Measurements from ENCODE around the gene ALPI.

ALPI gene

DNA sequence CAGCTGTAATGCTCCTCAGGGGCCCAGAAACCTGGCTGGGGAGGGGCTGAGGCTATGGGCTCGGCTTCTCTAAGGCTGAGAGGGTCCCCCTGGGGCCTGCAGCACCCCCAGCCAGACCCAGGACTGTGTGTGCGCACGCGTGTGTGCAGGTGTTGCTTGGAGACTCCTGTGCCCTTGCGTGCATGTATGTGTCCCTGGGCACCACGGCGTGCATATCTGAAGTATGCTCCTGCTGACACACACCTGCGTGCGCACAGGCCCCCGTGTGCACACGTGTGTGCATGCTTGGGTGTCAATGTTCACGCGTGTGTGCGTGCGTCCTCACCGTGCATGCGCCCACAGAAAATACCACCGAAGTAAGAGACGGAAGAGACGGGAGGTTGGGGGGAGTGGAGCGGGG lies 46.6 kb downstream of the ALPI start:
- peak in 1 of 5 donors; percentile 13 for DNase-seq

DNA sequence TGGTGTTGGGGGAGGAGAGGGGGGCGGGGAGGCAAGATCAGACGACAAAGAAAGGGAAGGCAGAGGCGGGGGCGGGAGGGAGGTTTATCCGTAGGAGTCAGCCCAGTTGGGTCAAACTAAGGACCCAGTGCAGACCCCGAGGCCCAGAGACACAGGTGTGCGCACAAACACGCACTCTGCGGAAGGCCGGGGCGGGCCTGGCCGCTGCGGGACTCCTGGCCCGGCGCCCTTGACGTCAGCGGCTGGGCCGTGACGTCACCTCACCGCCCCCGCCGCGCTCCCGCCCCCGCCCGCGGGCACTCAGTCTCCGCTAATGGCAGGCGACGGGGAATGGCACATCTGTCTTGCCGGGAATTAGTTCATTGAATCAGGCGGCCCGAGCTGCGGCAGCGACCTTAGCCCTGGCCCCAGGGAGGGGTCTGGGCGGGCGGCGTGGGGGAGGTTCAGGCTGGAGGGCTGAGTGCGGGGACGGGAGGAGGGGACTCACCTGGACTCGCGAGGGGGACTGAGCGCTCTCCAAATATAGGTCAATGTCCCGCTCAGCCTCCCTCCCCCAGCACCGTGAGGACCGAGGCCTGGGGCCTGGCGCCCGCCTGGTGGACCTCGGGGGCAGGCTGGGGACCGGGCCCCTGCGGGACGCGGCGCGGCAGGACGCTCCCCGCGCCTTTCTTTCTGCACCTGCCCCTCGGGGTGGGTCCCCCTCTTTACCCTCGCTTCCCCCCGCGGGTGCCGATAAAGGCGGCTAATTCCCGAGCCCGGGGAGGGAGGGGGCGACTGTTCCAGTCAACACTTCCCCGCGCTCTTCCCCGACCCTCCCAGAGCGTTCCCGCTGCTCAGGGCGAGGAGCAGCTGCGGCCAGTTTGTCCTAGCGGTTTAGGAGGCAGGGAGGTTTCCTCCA lies 47.2 kb downstream of the ALPI start:
- peak in 3 of 5 donors; percentile 24 to 43 (median 24) for DNase-seq

- DNase-seq = no peak
Observed at GRCh38 chr2:232503809-232504323, 47.9 kb downstream of the ALPI start.

DNA sequence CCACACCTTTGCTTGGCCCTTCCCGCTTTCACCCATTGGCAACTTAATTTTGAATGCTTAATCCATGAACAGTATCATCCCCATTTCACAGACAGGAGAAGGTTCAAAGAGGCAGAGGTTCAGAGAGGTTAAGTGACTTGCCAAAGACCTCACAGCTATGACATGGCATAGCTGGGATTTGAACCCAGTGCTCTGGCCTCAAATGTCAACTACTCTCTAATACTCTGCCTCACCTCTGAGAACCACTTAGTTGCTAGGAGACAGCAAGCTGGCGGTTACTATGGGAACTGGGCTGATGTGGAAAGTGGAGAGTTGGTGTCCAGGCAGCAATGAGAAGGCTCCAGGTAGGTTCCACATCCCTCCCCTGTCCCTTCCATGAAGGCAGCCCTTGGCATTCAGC lies 48.5 kb downstream of the ALPI start:
- DNase-seq = no peak

GRCh38 chr2:232505856-232506255 lies 49.9 kb downstream of the ALPI start:
- no peak for DNase-seq

- DNase-seq = no peak
Observed at GRCh38 chr2:232506709-232507108, 50.8 kb downstream of the ALPI start.

GRCh38 chr2:232508251-232508650 lies 52.3 kb downstream of the ALPI start:
- DNase-seq = no peak
